ENCODE results near the gene TMEM263.
"Not testable (repeated sequence)": the region's sequence is repeated elsewhere in the genome, so short reads cannot be mapped to it uniquely, and the experiment has no call there.

The TMEM263 gene

GRCh38 chr12:106986625-106987389 is 31.1 kb downstream of the TMEM263 start, which contains the start of gene MTERF2:
Gene MTERF2 (minus strand): TSS chr12:106987146. CDS start chr12:106978714, 8,432 bp downstream.
- peak; percentile 62 for FAIRE-seq

GRCh38 chr12:106987846-106988245 is 32.1 kb downstream of the TMEM263 start:
- FAIRE-seq, result no peak

- no peak for FAIRE-seq
Observed at GRCh38 chr12:106994579-106995220, 39.0 kb downstream of the TMEM263 start.

- FAIRE-seq, result not testable (repeated sequence)
Observed at GRCh38 chr12:106996102-106996501, 40.4 kb downstream of the TMEM263 start.

GRCh38 chr12:106997916-106998315 is 42.2 kb downstream of the TMEM263 start:
- no peak for FAIRE-seq

DNA sequence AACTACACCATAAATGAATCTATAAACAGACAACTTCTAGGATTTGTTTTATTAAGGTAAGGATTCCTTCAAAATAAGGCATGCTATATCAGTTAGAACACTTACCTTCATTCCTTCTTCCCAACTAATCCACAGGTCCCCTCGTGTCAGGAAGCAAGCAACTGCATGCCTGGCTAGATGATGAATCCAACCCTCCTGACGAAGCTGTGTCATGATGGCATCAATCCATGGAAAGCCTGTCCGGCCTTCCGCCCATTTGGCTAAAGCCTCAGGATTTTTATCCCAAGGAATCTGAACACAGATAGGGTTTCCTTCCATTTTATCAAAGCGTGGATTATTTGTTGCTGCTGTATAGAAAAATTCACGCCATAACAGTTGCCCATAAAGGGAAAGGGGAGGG is 43.7 kb downstream of the TMEM263 start:
- no peak for FAIRE-seq

- FAIRE-seq, result not testable (repeated sequence)
Observed at GRCh38 chr12:107002665-107003064, 47.0 kb downstream of the TMEM263 start.

DNA sequence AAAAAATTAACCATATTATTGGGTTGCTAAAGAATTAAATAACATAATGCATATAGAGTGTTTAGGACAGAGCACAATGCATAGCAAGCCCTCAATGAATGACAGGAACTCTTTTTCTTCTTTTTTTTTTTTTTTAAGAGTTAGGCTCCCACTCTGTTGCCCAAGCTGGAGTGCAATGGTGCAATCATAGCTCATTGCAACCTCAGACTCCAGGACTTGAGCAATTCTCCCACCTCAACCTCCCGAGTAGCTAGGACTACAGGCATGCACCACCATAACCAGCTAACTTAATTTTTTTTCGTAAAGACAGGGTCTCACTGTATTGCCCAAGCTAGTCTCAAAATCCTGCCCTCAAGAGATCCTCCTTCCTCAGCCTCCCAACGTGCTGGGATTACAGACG is 51.7 kb downstream of the TMEM263 start:
- no peak for FAIRE-seq

- FAIRE-seq, result no peak
Observed at GRCh38 chr12:107011519-107011918, 55.8 kb downstream of the TMEM263 start.

DNA sequence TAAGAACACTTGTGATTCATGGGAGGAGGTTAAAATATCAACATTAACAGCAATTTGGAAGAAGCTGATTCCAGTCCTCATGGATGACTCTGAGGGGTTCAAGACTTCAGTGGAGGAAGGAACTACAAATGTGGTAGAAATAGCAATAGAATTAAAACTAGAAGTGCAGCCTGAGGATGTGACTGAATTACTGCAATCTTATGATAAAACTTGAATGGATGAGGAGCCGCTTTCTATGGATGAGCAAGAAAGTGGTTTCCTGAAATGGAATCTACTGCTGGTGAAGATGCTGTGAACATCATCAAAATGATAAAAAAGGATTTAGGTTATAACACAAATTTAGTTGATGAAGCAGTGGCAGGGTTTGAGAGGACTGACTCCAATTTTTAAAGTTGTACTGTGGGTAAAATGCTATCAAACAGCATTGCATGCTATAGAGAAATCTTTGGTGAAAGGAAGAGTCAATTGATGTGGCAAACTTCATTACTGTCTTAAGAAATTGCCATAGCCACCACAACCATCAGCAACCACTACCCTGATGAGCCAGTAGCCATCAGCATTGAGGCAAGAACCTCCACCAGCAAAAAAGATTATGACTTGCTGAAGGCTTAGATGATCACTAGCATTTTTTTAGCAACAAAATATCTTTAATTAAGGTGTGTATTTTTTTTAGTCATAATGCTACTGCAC is 57.2 kb downstream of the TMEM263 start:
- FAIRE-seq, result no peak

GRCh38 chr12:107014055-107014454 is 58.3 kb downstream of the TMEM263 start:
- no peak for FAIRE-seq

DNA sequence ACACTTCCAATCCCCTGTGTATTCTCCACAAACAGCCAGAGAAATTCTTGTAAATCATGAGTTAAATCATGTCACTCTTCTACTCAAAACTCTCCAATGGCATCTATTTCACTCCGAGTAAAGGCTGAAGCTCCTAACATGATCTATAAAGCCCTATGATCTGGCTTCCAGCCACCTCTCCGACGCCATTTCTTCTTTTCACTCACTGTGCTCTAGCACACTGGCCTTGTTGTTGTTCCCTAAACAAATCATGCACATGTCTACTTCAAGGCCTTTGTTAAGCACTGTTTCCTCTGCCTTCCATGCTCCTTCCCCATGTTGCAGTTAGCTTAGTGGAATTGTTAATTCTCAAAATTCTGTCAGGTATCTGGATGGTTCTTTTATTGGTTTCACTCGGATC is 61.3 kb downstream of the TMEM263 start:
- FAIRE-seq, result no peak

DNA sequence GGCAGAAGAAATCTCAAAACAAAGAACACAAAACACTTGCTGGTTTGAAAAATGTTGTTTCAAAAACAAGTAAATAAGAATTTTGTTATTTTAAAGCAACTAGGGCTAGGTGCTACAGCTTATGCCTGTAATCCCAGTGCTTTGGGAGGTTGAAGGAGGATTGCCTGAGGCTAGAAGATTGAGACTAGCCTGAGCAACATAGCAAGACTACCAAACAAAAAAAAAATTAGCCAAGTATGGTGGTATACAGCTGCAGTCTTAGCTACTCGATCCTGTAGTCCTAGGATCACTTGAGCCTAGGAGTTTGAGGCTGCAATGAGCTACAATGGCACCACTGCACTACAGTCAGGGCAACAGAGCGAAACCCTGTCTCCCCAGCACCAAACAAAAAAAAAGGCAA is 63.8 kb downstream of the TMEM263 start:
- no peak for FAIRE-seq
